ENCODE data around the gene NOS1AP.

NOS1AP gene

DNA sequence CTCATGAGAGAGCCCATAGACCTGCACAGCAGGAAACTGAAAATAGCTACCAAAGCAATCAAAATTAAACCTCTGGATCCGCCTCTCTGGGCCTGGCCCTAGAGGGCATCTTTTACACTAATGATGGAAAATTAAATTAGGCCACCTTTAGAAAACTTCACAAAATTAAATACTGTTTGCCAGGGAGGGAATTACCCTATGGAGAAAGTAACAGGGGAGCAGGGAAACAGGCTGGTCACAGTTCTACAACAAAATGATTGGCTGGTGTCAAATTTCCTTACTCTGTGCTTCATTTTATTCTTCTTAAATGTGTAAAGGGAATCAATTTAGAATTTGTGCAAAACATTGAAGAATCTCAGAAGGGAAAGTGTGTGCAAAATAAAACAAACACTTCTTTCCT is 244.7 kb downstream of the NOS1AP start:
- no peaks in the 10 kb centered on the region for H4K20me1 ChIP-seq (ENCODE audit: control insufficient read depth, insufficient read depth, low read depth, low read length)
- TF ChIP-seq EZH2phosphoT487 (IDR thresholded peaks at IDR 0.05; ENCODE audit: borderline replicate concordance, low read length): no peak
- no peak for TF ChIP-seq CTCF (IDR thresholded peaks at IDR 0.05; ENCODE audit: low read depth, low read length, poor library complexity, severe bottlenecking)
- H3K9me2 ChIP-seq (replicated peaks; ENCODE audit: control insufficient read depth, low read length): no peaks in the 10 kb centered on the region
- H3K4me1 ChIP-seq (ENCODE audit: control insufficient read depth, low read length): no peaks in the 10 kb centered on the region
- no peak overlapping the region for H3K4me2 ChIP-seq (ENCODE audit: low read length)
- no peaks in the 10 kb centered on the region; the same call in 1 of the 2 replicates for H3K27me3 ChIP-seq (ENCODE audit: control insufficient read depth, low read length)
- no peaks in the 10 kb centered on the region for H3K79me2 ChIP-seq (ENCODE audit: control insufficient read depth, low read length)
- H3K36me3 ChIP-seq (ENCODE audit: control insufficient read depth, low read length): no peaks in the 10 kb centered on the region
- no peaks in the 10 kb centered on the region for H3F3A ChIP-seq (ENCODE audit: control insufficient read depth, insufficient read depth)
- H3K4me3 ChIP-seq (ENCODE audit: low read length): no peak overlapping the region
- no peaks in the 10 kb centered on the region for H3K9me3 ChIP-seq (ENCODE audit: control insufficient read depth, insufficient read depth, low read length)
- H3K27ac ChIP-seq (ENCODE audit: low read depth, low read length): no peak overlapping the region

GRCh38 chr1:162315673-162316072 is 246.2 kb downstream of the NOS1AP start:
- no peaks in the 10 kb centered on the region for H3K27me3 ChIP-seq (ENCODE audit: control insufficient read depth, low read length)
- H3K27ac ChIP-seq (ENCODE audit: low read depth, low read length): no peak overlapping the region
- H3K9me3 ChIP-seq (ENCODE audit: control insufficient read depth, insufficient read depth, low read length): no peaks in the 10 kb centered on the region
- H3F3A ChIP-seq (ENCODE audit: control insufficient read depth, insufficient read depth): no peaks in the 10 kb centered on the region
- H3K4me1 ChIP-seq (ENCODE audit: control insufficient read depth, low read length): no peaks in the 10 kb centered on the region
- TF ChIP-seq CTCF (IDR thresholded peaks at IDR 0.05; ENCODE audit: low read depth, low read length, poor library complexity, severe bottlenecking): no peak
- H3K79me2 ChIP-seq (ENCODE audit: control insufficient read depth, low read length): no peaks in the 10 kb centered on the region
- no peak overlapping the region for H3K4me2 ChIP-seq (ENCODE audit: low read length)
- H3K36me3 ChIP-seq (ENCODE audit: control insufficient read depth, low read length): no peaks in the 10 kb centered on the region
- no peaks in the 10 kb centered on the region for H3K9me2 ChIP-seq (replicated peaks; ENCODE audit: control insufficient read depth, low read length)
- no peaks in the 10 kb centered on the region for H4K20me1 ChIP-seq (ENCODE audit: control insufficient read depth, insufficient read depth, low read depth, low read length)
- no peak overlapping the region for H3K4me3 ChIP-seq (ENCODE audit: low read length)

DNA sequence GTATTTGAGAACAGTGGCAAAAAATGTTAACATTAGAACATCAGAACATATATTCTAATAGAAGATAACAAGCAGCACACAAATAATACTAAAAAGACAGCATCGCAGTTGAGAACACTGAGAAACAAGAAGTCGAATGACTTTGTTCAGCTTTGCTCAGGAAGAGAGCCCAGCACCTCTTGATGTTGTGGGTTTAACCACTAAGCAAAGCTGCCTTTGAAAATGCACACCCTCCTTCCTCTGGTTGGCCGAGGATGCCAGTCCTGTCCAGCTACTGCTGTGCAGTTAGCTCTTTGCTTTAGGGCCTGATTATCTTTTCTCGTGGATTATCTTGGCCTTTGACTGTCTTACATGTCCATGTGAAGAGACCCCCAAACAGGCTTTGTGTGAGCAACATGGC is 246.7 kb downstream of the NOS1AP start:
- TF ChIP-seq CTCF (IDR thresholded peaks at IDR 0.05; ENCODE audit: low read depth, low read length, poor library complexity, severe bottlenecking) (no peak), EZH2phosphoT487 (IDR thresholded peaks at IDR 0.05; ENCODE audit: borderline replicate concordance, low read length) (no peak)
- Histone ChIP-seq H4K20me1 (ENCODE audit: control insufficient read depth, insufficient read depth, low read depth, low read length) (no peaks in the 10 kb centered on the region), H3K79me2 (ENCODE audit: control insufficient read depth, low read length) (no peaks in the 10 kb centered on the region), H3K9me2 (replicated peaks; ENCODE audit: control insufficient read depth, low read length) (no peaks in the 10 kb centered on the region), H3K4me2 (ENCODE audit: low read length) (no peak overlapping the region), H3K4me3 (ENCODE audit: low read length) (no peak overlapping the region), H3K27me3 (ENCODE audit: control insufficient read depth, low read length) (no peaks in the 10 kb centered on the region), H3K36me3 (ENCODE audit: control insufficient read depth, low read length) (no peaks in the 10 kb centered on the region), H3K4me1 (ENCODE audit: control insufficient read depth, low read length) (no peaks in the 10 kb centered on the region), H3K27ac (ENCODE audit: low read depth, low read length) (no peak overlapping the region), H3F3A (ENCODE audit: control insufficient read depth, insufficient read depth) (no peaks in the 10 kb centered on the region), H3K9me3 (ENCODE audit: control insufficient read depth, insufficient read depth, low read length) (no peaks in the 10 kb centered on the region)

GRCh38 chr1:162317621-162318020 is 248.1 kb downstream of the NOS1AP start:
- no peak for TF ChIP-seq CTCF (IDR thresholded peaks at IDR 0.05; ENCODE audit: low read depth, low read length, poor library complexity, severe bottlenecking)
- Histone ChIP-seq H4K20me1 (ENCODE audit: control insufficient read depth, insufficient read depth, low read depth, low read length) (no peaks in the 10 kb centered on the region), H3K4me2 (ENCODE audit: low read length) (no peak overlapping the region), H3K79me2 (ENCODE audit: control insufficient read depth, low read length) (no peaks in the 10 kb centered on the region), H3K27me3 (ENCODE audit: control insufficient read depth, low read length) (no peaks in the 10 kb centered on the region), H3K4me1 (ENCODE audit: control insufficient read depth, low read length) (no peaks in the 10 kb centered on the region), H3K9me2 (replicated peaks; ENCODE audit: control insufficient read depth, low read length) (no peaks in the 10 kb centered on the region), H3K27ac (ENCODE audit: low read depth, low read length) (no peak overlapping the region), H3K4me3 (ENCODE audit: low read length) (no peak overlapping the region), H3F3A (ENCODE audit: control insufficient read depth, insufficient read depth) (no peaks in the 10 kb centered on the region), H3K36me3 (ENCODE audit: control insufficient read depth, low read length) (no peaks in the 10 kb centered on the region), H3K9me3 (ENCODE audit: control insufficient read depth, insufficient read depth, low read length) (no peaks in the 10 kb centered on the region)

Data from DOHH2 (cell line).